Esophagus muscularis mucosa (tissue), 3 donors: ENCODE results near the gene FER.

Source experiments
- POLR2A ChIP-seq: fragments of 450-650 bp; IDR thresholded peaks from one replicate; pipeline ENCODE4 v1.6.1; 2017; ENCODE audit warnings: antibody characterized with exemption, moderate library complexity, mild to moderate bottlenecking, low read depth
- POLR2AphosphoS5 ChIP-seq, 2 donors: sonication (generic); formaldehyde crosslinking; IDR thresholded peaks; one replicate each; pipeline ENCODE4 v1.6.1; 2017; ENCODE audit warnings: antibody characterized with exemption in 2 of 2
- TF ChIP-seq, protein P1 (sequence below), 3 experiments: fragments of 200-600 bp in 2 of 3; fragments of 450-650 bp in 1 of 3; sonication (generic) in 2 of 3; IDR thresholded peaks; one replicate each; pipeline ENCODE4 v1.5.1; 2017 to 2019; ENCODE audit warnings: antibody characterized with exemption in 3 of 3, mild to moderate bottlenecking in 2 of 3, moderate library complexity in 1 of 3

DNA sequence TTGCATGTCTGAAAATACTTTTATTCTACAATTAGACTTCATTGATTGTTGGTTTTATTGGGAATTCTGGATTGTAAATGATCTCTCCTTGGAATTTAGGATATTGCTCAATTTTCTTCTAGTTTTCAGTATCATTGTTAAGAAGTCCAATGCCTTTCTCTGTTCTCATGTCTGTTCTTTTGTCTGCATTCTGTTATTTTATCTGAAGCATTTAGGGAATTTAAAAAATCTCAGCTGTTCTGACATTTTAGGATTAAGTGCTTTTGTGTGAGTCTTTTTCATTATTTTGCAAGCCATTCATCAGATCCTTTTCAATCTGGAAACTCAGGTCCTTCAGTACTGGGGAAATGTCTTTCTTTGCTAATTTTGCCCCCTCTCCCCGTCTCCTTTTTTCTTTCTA is 4.4 kb upstream of the FER start:
- no peak for TF ChIP-seq POLR2A
- TF ChIP-seq, protein P1, sequence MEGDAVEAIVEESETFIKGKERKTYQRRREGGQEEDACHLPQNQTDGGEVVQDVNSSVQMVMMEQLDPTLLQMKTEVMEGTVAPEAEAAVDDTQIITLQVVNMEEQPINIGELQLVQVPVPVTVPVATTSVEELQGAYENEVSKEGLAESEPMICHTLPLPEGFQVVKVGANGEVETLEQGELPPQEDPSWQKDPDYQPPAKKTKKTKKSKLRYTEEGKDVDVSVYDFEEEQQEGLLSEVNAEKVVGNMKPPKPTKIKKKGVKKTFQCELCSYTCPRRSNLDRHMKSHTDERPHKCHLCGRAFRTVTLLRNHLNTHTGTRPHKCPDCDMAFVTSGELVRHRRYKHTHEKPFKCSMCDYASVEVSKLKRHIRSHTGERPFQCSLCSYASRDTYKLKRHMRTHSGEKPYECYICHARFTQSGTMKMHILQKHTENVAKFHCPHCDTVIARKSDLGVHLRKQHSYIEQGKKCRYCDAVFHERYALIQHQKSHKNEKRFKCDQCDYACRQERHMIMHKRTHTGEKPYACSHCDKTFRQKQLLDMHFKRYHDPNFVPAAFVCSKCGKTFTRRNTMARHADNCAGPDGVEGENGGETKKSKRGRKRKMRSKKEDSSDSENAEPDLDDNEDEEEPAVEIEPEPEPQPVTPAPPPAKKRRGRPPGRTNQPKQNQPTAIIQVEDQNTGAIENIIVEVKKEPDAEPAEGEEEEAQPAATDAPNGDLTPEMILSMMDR (IDR thresholded peaks at IDR 0.05): no peak
- no peak for TF ChIP-seq POLR2AphosphoS5 (IDR thresholded peaks at IDR 0.05)
